ENCODE results near the gene DCAKD. TPM values are rescaled to one million over a fixed set of nuclear protein-coding genes. Genes with fewer than 3 reads are reported as not detected.

The DCAKD gene
- total and polyA plus RNA-seq, 2 donors (not counting 3 experiments of a cell fraction or from before 2014, with no cell fraction given), result 30.8 to 36.5 TPM

DNA sequence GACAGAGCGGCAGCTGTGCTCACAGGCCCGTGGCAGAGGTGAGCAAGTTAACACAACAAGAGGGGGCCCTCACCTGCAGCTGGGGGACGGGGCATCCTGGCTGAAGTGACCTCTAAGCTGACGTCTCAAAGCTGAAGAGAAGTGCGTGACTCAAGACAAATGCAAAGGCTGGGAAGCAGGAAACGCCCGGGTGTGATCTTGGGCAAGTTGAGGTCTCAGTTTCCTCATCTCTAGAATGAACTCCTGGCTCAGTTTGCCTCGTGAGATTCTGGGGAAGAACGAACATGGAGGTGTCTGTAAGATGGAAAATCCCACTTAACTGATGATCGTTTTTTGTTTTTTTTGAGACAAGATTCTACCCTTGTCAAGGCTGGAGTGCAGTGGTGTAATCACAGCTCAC is 43.2 kb downstream of the DCAKD start:
- no peaks in the 10 kb centered on the region for H3K9me1 ChIP-seq (replicated peaks; ENCODE audit: control insufficient read depth, extremely low read depth, insufficient read depth, low read length)
- no peaks in the 10 kb centered on the region for H3K79me2 ChIP-seq (ENCODE audit: control insufficient read depth, insufficient read depth, low read length)
- no peak overlapping the region for H2AFZ ChIP-seq (ENCODE audit: low read depth, low read length)

More for the DNA sequence above, 43.2 kb downstream of the DCAKD start:
- ChIA-PET CTCF (interaction anchor here (0.9 kb wide), 1 partner anchor 90 kb away, joined by 3 read pairs; no protein-coding TSS in a partner anchor), POLR2A (no interaction called here)
- H3K27ac ChIP-seq (ENCODE audit: insufficient read depth, low read depth, low read length), result no peak overlapping the region
- intact Hi-C loops (cut with micrococcal nuclease) (no loop called here), dilution Hi-C loops (cut with MboI; ENCODE audit: extremely low pct_ligation_motif_present, low sequenced_read_pairs) (no loop called here)
- no peaks in the 10 kb centered on the region for H3K9me3 ChIP-seq (replicated peaks; ENCODE audit: control insufficient read depth, insufficient read depth, low read length)
- FAIRE-seq (no peak), DNase-seq (ENCODE audit: low read depth, low spot score) (no peak)
- no peak overlapping the region for H3K4me2 ChIP-seq (ENCODE audit: insufficient read depth, low read length)
- TF ChIP-seq MYC (IDR thresholded peaks at IDR 0.05; ENCODE audit: low read depth, low read length) (no peak), FOS (IDR thresholded peaks at IDR 0.05; ENCODE audit: borderline replicate concordance, insufficient read depth, low read length) (no peak), EZH2 (IDR thresholded peaks at IDR 0.05; ENCODE audit: borderline replicate concordance, low read depth, low read length, severe bottlenecking) (no peak), GATA2 (IDR thresholded peaks at IDR 0.05; ENCODE audit: insufficient read depth, insufficient read length, low read depth, low read length) (no peak), POLR2AphosphoS5 (IDR thresholded peaks at IDR 0.05; ENCODE audit: insufficient read depth, low read depth, low read length) (no peak), JUN (IDR thresholded peaks at IDR 0.05; ENCODE audit: borderline replicate concordance, insufficient read depth, insufficient read length, low read depth) (no peak), POLR2A (IDR thresholded peaks at IDR 0.05; ENCODE audit: low read depth, low read length) (no peak)
- TF ChIP-seq, protein P1, sequence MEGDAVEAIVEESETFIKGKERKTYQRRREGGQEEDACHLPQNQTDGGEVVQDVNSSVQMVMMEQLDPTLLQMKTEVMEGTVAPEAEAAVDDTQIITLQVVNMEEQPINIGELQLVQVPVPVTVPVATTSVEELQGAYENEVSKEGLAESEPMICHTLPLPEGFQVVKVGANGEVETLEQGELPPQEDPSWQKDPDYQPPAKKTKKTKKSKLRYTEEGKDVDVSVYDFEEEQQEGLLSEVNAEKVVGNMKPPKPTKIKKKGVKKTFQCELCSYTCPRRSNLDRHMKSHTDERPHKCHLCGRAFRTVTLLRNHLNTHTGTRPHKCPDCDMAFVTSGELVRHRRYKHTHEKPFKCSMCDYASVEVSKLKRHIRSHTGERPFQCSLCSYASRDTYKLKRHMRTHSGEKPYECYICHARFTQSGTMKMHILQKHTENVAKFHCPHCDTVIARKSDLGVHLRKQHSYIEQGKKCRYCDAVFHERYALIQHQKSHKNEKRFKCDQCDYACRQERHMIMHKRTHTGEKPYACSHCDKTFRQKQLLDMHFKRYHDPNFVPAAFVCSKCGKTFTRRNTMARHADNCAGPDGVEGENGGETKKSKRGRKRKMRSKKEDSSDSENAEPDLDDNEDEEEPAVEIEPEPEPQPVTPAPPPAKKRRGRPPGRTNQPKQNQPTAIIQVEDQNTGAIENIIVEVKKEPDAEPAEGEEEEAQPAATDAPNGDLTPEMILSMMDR (IDR thresholded peaks at IDR 0.05; ENCODE audit: extremely low read depth in 1 of 2, insufficient read depth in 1 of 2, low read depth in 1 of 2, low read length in 2 of 2), result no peak
- TF ChIP-seq, protein P2, sequence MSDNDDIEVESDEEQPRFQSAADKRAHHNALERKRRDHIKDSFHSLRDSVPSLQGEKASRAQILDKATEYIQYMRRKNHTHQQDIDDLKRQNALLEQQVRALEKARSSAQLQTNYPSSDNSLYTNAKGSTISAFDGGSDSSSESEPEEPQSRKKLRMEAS (IDR thresholded peaks at IDR 0.05; ENCODE audit: insufficient read depth, insufficient read length), result no peak
- no peaks in the 10 kb centered on the region for H3K36me3 ChIP-seq (ENCODE audit: control insufficient read depth in 2 of 2, extremely low read depth in 1 of 2, insufficient read depth in 2 of 2, low read length in 2 of 2)
- no peak overlapping the region for H3K9ac ChIP-seq (replicated peaks; ENCODE audit: extremely low read depth, insufficient read depth, low read length)
- no peak overlapping the region for H3K4me3 ChIP-seq (replicated peaks in 1 of 3; ENCODE audit: insufficient read depth in 1 of 3, low read depth in 1 of 3, low read length in 3 of 3)
- H4K20me1 ChIP-seq (replicated peaks; ENCODE audit: control insufficient read depth, extremely low read depth, insufficient read depth, low read length), result no peaks in the 10 kb centered on the region
- peaks cover 10 to 16% of the 10 kb centered on the region in 2 experiments for H3K27me3 ChIP-seq (ENCODE audit: control insufficient read depth in 2 of 2, insufficient read depth in 2 of 2, low read length in 2 of 2)
- BruUV-seq (replicated peaks), result no TSS peak
- H3K4me1 ChIP-seq (ENCODE audit: control insufficient read depth, extremely low read depth, insufficient read depth, low read length), result no peaks in the 10 kb centered on the region
